PFSK-1 (cell line): ENCODE data around the gene CYSTM1.

Experiments
- POLR2AphosphoS5 ChIP-seq: IDR thresholded peaks from 2 replicates; pipeline ENCODE4 v1.6.1; 2012; ENCODE audit warnings: low read depth, mild to moderate bottlenecking, control low read depth, low read length, moderate library complexity
- REST ChIP-seq, 2 experiments: IDR thresholded peaks; 2 replicates each; pipeline versions ENCODE4 v1.6.1 to v1.8.0; 2011 to 2012; ENCODE audit warnings: low read depth in 2 of 2, low read length in 2 of 2, control low read depth in 1 of 2, inconsistent platforms in 1 of 2, mild to moderate bottlenecking in 1 of 2, moderate library complexity in 1 of 2; ENCODE audit not compliant: insufficient read depth in 1 of 2

DNA sequence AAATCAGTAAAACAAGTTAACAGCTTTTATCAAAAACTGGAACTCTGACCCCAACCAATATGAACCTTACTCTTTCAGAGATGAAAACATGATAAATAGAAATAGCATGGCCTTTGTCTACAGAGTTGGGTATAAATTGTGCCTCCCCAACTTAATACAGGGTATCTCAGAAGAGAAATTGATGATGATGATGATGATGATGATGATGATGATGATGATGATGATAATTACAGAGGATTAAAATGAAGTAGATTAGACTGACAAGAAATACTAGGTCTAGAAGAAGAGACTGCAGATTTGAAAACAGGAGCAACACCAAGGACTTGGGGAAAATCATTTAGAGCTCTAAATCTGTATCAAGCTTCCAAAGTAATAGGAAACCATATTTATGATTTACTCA lies 100.8 kb downstream of the CYSTM1 start:
- TF ChIP-seq REST (IDR thresholded peaks at IDR 0.05; ENCODE audit: insufficient read depth in 1 of 2, low read depth in 2 of 2, low read length in 2 of 2) = no peak
- TF ChIP-seq POLR2AphosphoS5 = no peak
